OCI-LY7 (cell line): ENCODE results near the gene SCUBE3.

Experiments used
- EZH2phosphoT487 ChIP-seq: fragments of 200-600 bp; sonication (generic); IDR thresholded peaks from 2 replicates; pipeline ENCODE4 v1.6.1; 2018; ENCODE audit warnings: low read depth, borderline replicate concordance, mild to moderate bottlenecking, mixed run types, antibody characterized with exemption, low read length, moderate library complexity, mixed read lengths
- TF ChIP-seq, protein P1 (sequence below): fragments of 200-600 bp; sonication (generic); conservative IDR thresholded peaks from 2 replicates; pipeline ENCODE4 v1.5.1; 2014; ENCODE audit warnings: mild to moderate bottlenecking, antibody characterized with exemption, low read length, moderate library complexity, mixed read lengths

DNA sequence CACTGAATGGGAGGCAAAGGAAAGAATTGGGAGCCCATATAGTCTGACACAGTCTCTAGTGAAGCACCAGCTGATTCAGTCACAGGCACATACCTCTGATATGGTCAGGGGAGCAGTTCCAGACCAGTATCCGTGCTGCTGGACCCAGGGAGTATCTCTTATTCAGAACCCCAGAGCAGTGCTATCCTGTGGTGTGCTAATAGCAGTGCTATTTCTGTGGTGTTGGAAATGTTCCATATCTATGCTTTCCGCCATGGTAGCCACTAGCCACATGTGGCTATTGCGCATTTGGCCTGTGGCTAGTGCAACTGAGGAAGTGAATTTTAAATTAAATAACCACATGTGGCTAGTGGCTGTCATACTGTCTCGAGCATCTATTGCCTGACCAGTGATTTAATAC, 11.0 kb downstream of the SCUBE3 start:
- TF ChIP-seq, protein P1, sequence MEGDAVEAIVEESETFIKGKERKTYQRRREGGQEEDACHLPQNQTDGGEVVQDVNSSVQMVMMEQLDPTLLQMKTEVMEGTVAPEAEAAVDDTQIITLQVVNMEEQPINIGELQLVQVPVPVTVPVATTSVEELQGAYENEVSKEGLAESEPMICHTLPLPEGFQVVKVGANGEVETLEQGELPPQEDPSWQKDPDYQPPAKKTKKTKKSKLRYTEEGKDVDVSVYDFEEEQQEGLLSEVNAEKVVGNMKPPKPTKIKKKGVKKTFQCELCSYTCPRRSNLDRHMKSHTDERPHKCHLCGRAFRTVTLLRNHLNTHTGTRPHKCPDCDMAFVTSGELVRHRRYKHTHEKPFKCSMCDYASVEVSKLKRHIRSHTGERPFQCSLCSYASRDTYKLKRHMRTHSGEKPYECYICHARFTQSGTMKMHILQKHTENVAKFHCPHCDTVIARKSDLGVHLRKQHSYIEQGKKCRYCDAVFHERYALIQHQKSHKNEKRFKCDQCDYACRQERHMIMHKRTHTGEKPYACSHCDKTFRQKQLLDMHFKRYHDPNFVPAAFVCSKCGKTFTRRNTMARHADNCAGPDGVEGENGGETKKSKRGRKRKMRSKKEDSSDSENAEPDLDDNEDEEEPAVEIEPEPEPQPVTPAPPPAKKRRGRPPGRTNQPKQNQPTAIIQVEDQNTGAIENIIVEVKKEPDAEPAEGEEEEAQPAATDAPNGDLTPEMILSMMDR, result no peak
- TF ChIP-seq EZH2phosphoT487, result no peak
